K562 (cell line): ENCODE results near the gene RBM3. TPM values are rescaled to one million over a fixed set of nuclear protein-coding genes. Genes with fewer than 3 reads are reported as not detected.
A peak's percentile ranks its signal among the peaks of the same experiment; 100 is the strongest.

ENCODE experiments used
- ADNP ChIP-seq: fragments of 200-800 bp; sonication (Bioruptor generic); IDR thresholded peaks from 2 replicates; pipeline ENCODE4 v1.6.1; 2016; ENCODE audit warnings: missing genetic modification characterization, missing compliant biosample characterization
- CBFA2T2 ChIP-seq: fragments of 450-650 bp; conservative IDR thresholded peaks from 2 replicates; pipeline ENCODE4 v1.6.1; 2017; ENCODE audit warnings: mild to moderate bottlenecking
- CBX5 ChIP-seq: IDR thresholded peaks from 2 replicates; pipeline ENCODE4 v1.6.1; 2014; ENCODE audit warnings: low read depth, borderline replicate concordance
- CC2D1A ChIP-seq: fragments of 450-650 bp; IDR thresholded peaks from 2 replicates; pipeline ENCODE4 v1.6.1; 2017; ENCODE audit warnings: mild to moderate bottlenecking
- CEBPB ChIP-seq: fragments of 450-650 bp; IDR thresholded peaks from 2 replicates; pipeline ENCODE4 v1.6.1; 2016; ENCODE audit warnings: missing genetic modification characterization, missing compliant biosample characterization
- CHD1 ChIP-seq: fragments of 200-600 bp; sonication (generic); IDR thresholded peaks from one replicate; pipeline ENCODE4 v1.6.1; 2012; ENCODE audit warnings: mild to moderate bottlenecking, moderate library complexity, low read length, inconsistent platforms
- DACH1 ChIP-seq: fragments of 450-650 bp; IDR thresholded peaks from 2 replicates; pipeline ENCODE4 v1.6.1; 2018; ENCODE audit not compliant: partially characterized antibody
- KAT8 ChIP-seq: fragments of 450-650 bp; IDR thresholded peaks from 2 replicates; pipeline ENCODE4 v1.6.1; 2016; ENCODE audit warnings: low read depth, mild to moderate bottlenecking
- NBN ChIP-seq: fragments of 450-650 bp; IDR thresholded peaks from 2 replicates; pipeline ENCODE4 v1.6.1; 2016; ENCODE audit warnings: low read depth, mild to moderate bottlenecking
- PYGO2 ChIP-seq: fragments of 450-650 bp; IDR thresholded peaks from 2 replicates; pipeline ENCODE4 v1.6.1; 2016; ENCODE audit warnings: mild to moderate bottlenecking, missing genetic modification characterization, moderate library complexity, missing compliant biosample characterization
- RAD51 ChIP-seq: fragments of 450-650 bp; IDR thresholded peaks from 2 replicates; pipeline ENCODE4 v1.7.1; 2016; ENCODE audit warnings: low read depth, mild to moderate bottlenecking, borderline replicate concordance
- SRF ChIP-seq, 2 experiments: fragments of 250-450, 450-650 bp in 1 of 2; sonication (Bioruptor Pico) in 1 of 2; sonication (generic) in 1 of 2; formaldehyde crosslinking; IDR thresholded peaks; 2 replicates each; pipeline versions ENCODE4 v1.5.0 to v1.5.1; 2020 to 2022; ENCODE audit warnings: mild to moderate bottlenecking in 1 of 2, missing genetic modification reagents in 1 of 2
- XRCC3 ChIP-seq: fragments of 450-650 bp; IDR thresholded peaks from 2 replicates; pipeline ENCODE4 v1.6.1; 2017; ENCODE audit warnings: mild to moderate bottlenecking, moderate library complexity
- ZMIZ1 ChIP-seq, 2 experiments: fragments of 150-350 bp in 1 of 2; IDR thresholded peaks; 2 replicates each; pipeline ENCODE4 v1.6.1; 2012 to 2016; ENCODE audit warnings: low read depth in 2 of 2, low read length in 2 of 2, mild to moderate bottlenecking in 1 of 2, moderate library complexity in 1 of 2
- ZNF507 ChIP-seq: conservative IDR thresholded peaks from 2 replicates; pipeline ENCODE4 v1.6.1; 2017; ENCODE audit warnings: missing genetic modification characterization, missing compliant biosample characterization
- ZNF518B ChIP-seq: fragments of 250-450 bp; sonication (Bioruptor Pico); IDR thresholded peaks from 2 replicates; pipeline ENCODE4 v1.5.0; 2021; ENCODE audit warnings: mild to moderate bottlenecking, moderate library complexity
- polyA plus RNA-seq, 8 experiments: library from polyadenylated mRNA; depleted of rRNA in 4 of 8; stranded (reverse) in 5 of 8; unstranded in 3 of 8; fragments of >200 nt; fragmentation: Nextera tagmentation in 2 of 8; fragmentation: Illumina TruSeq in 1 of 8; extraction: Ambion mirVana in 2 of 8; extraction: Trizol in 1 of 8; gene quantifications; 2 replicates each; pipeline versions ENCODE4 v1.2.1 to v1.2.3, GENCODE V29; 2011 to 2014; ENCODE audit warnings: inconsistent platforms in 1 of 8, missing spikeins in 1 of 8
- total RNA-seq, 7 experiments: library from RNA; depleted of rRNA in 6 of 7; stranded (reverse); fragments of >200 nt in 6 of 7; fragmentation: Illumina TruSeq in 2 of 7; extraction: Trizol in 2 of 7; gene quantifications; 2 replicates each; pipeline versions ENCODE4 v1.2.1 to v1.2.3, GENCODE V29; 2011 to 2021; ENCODE audit warnings: low replicate concordance in 1 of 7
- TF ChIP-seq, protein P1 (sequence below): fragments of 450-650 bp; IDR thresholded peaks from 2 replicates; pipeline ENCODE4 v1.6.1; 2018; ENCODE audit warnings: mild to moderate bottlenecking, low read depth; ENCODE audit not compliant: partially characterized antibody
- TF ChIP-seq, protein P2 (sequence below): fragments of 250-450 bp; sonication (Bioruptor Pico); IDR thresholded peaks from 2 replicates; pipeline ENCODE4 v1.4.0; 2020; ENCODE audit warnings: mild to moderate bottlenecking, moderate library complexity

RBM3 gene
- total and polyA plus RNA-seq, 9 of the 15 experiments (the other 6 are each of a cell fraction or from before 2014, with no cell fraction given) = 70.3 to 272 (median 209) TPM

DNA sequence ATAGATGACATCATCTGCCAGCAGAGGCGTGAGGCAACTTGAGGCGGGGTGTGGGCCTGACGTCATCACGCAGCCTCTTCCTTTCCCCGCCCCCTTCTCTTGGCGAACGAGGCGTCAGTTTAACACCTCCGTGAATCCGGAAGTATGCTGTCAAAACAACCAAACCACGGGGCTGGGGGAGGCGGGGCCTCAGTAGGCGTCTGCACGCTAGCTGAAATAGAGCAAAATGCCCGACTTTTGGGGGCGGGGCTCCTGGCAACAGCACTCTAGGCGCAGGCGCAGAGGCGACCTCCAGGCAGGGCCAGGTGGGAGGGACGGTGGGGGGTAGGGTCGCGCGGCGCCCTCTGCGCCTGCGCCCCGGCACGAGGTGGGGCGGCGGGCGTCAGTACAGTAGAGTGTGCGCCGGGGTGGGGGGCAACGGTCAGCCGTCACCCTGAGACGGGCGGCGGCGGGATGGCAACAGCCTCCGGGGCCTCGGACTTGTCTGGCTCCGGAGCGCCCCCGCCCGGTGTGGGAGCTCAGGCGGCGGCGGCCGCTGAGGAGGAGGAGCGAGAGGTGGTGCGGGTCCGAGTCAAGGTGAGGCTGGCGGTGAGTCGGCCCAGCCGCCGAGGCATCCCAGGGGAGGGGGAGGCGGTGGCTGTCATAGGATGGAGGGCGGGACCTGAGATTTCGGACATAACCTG is 34.8 kb upstream of the RBM3 start, which contains the start of gene TBC1D25 (continued):
- TF ChIP-seq ZMIZ1 (IDR thresholded peaks at IDR 0.05; ENCODE audit: low read depth in 2 of 2, low read length in 2 of 2) (no peak), RAD51 (peak; percentile 25; the same call in 1 of the 2 replicates), CHD1 (no peak), ADNP (tag) (no peak), CBX5 (no peak), CEBPB (peak; percentile 91), ZNF518B (CRISPR knock-in tag) (no peak), KAT8 (no peak), CBFA2T2 (no peak), PYGO2 (tag) (no peak), XRCC3 (no peak), ZNF507 (no peak), NBN (0 out of 2 replicates have a peak, but pooled peaks have one; percentile 29), CC2D1A (no peak), SRF (CRISPR knock-in tag; IDR thresholded peaks at IDR 0.05) (no peak), DACH1 (no peak)
- TF ChIP-seq, protein P1, sequence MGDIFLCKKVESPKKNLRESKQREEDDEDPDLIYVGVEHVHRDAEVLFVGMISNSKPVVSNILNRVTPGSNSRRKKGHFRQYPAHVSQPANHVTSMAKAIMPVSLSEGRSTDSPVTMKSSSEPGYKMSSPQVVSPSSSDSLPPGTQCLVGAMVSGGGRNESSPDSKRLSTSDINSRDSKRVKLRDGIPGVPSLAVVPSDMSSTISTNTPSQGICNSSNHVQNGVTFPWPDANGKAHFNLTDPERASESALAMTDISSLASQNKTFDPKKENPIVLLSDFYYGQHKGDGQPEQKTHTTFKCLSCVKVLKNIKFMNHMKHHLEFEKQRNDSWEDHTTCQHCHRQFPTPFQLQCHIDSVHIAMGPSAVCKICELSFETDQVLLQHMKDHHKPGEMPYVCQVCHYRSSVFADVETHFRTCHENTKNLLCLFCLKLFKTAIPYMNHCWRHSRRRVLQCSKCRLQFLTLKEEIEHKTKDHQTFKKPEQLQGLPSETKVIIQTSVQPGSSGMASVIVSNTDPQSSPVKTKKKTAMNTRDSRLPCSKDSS = no peak
- TF ChIP-seq, protein P2, sequence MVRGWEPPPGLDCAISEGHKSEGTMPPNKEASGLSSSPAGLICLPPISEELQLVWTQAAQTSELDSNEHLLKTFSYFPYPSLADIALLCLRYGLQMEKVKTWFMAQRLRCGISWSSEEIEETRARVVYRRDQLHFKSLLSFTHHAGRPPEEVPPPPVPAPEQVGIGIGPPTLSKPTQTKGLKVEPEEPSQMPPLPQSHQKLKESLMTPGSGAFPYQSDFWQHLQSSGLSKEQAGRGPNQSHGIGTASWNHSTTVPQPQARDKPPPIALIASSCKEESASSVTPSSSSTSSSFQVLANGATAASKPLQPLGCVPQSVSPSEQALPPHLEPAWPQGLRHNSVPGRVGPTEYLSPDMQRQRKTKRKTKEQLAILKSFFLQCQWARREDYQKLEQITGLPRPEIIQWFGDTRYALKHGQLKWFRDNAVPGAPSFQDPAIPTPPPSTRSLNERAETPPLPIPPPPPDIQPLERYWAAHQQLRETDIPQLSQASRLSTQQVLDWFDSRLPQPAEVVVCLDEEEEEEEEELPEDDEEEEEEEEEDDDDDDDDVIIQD = no peak
